ENCODE measurements around the gene TYW1.
"Not testable (repeated sequence)": the region's sequence is repeated elsewhere in the genome, so short reads cannot be mapped to it uniquely, and the experiment has no call there.

DNA sequence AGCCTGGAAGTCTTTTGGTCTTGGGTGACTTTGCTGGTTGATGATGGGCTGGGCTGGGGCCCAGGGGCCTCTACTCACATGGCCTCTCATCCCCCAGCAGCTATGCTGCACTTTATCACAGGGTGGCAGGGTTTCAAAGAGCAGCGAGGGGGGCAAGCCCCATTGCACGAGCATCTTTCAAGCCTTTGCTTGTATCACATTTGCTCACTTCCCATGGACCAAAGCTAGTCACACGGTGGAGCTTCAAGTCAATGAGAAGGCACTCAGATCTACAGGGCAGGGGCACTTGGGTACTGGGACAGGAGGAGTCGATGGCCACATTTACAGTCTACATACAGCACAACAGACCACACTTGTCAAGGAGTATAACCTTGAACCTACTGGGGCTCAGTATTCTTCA lies 108.3 kb downstream of the TYW1 start:
- TF ChIP-seq, protein P1, sequence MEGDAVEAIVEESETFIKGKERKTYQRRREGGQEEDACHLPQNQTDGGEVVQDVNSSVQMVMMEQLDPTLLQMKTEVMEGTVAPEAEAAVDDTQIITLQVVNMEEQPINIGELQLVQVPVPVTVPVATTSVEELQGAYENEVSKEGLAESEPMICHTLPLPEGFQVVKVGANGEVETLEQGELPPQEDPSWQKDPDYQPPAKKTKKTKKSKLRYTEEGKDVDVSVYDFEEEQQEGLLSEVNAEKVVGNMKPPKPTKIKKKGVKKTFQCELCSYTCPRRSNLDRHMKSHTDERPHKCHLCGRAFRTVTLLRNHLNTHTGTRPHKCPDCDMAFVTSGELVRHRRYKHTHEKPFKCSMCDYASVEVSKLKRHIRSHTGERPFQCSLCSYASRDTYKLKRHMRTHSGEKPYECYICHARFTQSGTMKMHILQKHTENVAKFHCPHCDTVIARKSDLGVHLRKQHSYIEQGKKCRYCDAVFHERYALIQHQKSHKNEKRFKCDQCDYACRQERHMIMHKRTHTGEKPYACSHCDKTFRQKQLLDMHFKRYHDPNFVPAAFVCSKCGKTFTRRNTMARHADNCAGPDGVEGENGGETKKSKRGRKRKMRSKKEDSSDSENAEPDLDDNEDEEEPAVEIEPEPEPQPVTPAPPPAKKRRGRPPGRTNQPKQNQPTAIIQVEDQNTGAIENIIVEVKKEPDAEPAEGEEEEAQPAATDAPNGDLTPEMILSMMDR (IDR thresholded peaks at IDR 0.05), result not testable (repeated sequence)
- TF ChIP-seq EZH2, EZH2phosphoT487 (IDR thresholded peaks at IDR 0.05): not testable (repeated sequence)

Measured in neural progenitor cell (in vitro differentiated cells).